Measurements from ENCODE around the gene FOXN4.

- TF ChIP-seq POLR2A (IDR thresholded peaks at IDR 0.05) (no peak), CTCF (IDR thresholded peaks at IDR 0.05 in 4 of 5, conservative IDR thresholded peaks at IDR 0.05 in 1 of 5) (no peak)
Measured at GRCh38 chr12:109240365-109240764, 68.7 kb downstream of the FOXN4 start.

All from gastrocnemius medialis (tissue), 4 donors.